ENCODE data around the gene HEMGN.

DNA sequence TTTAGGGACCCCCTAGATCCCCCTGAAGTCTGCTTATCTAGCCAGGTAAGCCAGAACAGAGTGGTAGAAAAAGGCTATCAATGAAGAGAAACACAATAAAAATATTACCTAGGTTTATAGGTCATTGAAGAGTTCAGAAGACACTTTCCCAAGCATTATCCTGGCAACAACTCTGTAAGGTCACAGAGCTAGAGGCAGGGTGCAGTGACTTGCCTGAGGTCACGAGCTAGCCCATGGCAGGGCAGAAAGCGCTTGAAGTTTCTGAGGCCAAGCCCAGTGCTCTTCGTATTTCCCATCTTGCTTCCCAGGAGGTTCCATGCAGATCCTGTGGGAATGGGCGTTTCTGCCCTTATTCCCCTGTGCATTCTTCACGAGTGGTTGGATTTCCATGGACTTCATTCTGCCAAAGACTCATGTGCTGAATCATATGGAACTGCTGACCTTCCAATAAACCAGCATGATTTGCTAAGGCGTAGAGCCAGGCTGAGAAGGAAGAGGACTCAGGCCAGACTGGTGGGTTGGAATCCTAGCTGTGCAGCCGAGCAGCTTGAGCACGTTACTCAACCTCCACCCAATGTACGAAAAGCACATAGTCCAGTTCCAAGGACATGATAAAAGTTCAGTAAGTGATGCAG, 37.8 kb downstream of the HEMGN start:
- TF ChIP-seq CTCF (conservative IDR thresholded peaks at IDR 0.05; ENCODE audit: low read depth in 2 of 2) (no peak), EZH2 (IDR thresholded peaks at IDR 0.05; ENCODE audit: low read depth, unreplicated experiment) (no peak), JUNB (IDR thresholded peaks at IDR 0.05; ENCODE audit: unreplicated experiment) (no peak), POLR2AphosphoS5 (IDR thresholded peaks at IDR 0.05; ENCODE audit: low read depth) (no peak), CREB1 (CRISPR knock-in tag; IDR thresholded peaks at IDR 0.05; ENCODE audit: low read depth) (no peak), ZNF331 (CRISPR knock-in tag; IDR thresholded peaks at IDR 0.05; ENCODE audit: low read depth) (no peak), EZH2phosphoT487 (IDR thresholded peaks at IDR 0.05; ENCODE audit: unreplicated experiment) (no peak), ZNF114 (CRISPR knock-in tag; IDR thresholded peaks at IDR 0.05) (no peak), NANOG (IDR thresholded peaks at IDR 0.05; ENCODE audit: borderline replicate concordance) (no peak), STAT1 (IDR thresholded peaks at IDR 0.05; ENCODE audit: unreplicated experiment) (no peak), ZNF462 (CRISPR knock-in tag; IDR thresholded peaks at IDR 0.05) (no peak)
- TF ChIP-seq, protein P1, sequence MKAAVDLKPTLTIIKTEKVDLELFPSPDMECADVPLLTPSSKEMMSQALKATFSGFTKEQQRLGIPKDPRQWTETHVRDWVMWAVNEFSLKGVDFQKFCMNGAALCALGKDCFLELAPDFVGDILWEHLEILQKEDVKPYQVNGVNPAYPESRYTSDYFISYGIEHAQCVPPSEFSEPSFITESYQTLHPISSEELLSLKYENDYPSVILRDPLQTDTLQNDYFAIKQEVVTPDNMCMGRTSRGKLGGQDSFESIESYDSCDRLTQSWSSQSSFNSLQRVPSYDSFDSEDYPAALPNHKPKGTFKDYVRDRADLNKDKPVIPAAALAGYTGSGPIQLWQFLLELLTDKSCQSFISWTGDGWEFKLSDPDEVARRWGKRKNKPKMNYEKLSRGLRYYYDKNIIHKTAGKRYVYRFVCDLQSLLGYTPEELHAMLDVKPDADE (IDR thresholded peaks at IDR 0.05) = no peak
- TF ChIP-seq, protein P2, sequence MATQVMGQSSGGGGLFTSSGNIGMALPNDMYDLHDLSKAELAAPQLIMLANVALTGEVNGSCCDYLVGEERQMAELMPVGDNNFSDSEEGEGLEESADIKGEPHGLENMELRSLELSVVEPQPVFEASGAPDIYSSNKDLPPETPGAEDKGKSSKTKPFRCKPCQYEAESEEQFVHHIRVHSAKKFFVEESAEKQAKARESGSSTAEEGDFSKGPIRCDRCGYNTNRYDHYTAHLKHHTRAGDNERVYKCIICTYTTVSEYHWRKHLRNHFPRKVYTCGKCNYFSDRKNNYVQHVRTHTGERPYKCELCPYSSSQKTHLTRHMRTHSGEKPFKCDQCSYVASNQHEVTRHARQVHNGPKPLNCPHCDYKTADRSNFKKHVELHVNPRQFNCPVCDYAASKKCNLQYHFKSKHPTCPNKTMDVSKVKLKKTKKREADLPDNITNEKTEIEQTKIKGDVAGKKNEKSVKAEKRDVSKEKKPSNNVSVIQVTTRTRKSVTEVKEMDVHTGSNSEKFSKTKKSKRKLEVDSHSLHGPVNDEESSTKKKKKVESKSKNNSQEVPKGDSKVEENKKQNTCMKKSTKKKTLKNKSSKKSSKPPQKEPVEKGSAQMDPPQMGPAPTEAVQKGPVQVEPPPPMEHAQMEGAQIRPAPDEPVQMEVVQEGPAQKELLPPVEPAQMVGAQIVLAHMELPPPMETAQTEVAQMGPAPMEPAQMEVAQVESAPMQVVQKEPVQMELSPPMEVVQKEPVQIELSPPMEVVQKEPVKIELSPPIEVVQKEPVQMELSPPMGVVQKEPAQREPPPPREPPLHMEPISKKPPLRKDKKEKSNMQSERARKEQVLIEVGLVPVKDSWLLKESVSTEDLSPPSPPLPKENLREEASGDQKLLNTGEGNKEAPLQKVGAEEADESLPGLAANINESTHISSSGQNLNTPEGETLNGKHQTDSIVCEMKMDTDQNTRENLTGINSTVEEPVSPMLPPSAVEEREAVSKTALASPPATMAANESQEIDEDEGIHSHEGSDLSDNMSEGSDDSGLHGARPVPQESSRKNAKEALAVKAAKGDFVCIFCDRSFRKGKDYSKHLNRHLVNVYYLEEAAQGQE (IDR thresholded peaks at IDR 0.05; ENCODE audit: unreplicated experiment) = no peak
